Heart right ventricle (tissue), 16 donors: ENCODE results near the gene BLMH. TPM values are rescaled to one million over a fixed set of nuclear protein-coding genes. Genes with fewer than 3 reads are reported as not detected.

ENCODE experiments used
- ATAC-seq, 8 donors: fragments of 200-7000 bp; cut with Tn5 transposase; one replicate each; pipeline ENCODE4 v1.9.1; 2020; ENCODE audit warnings: mild to moderate bottlenecking in 8 of 8, moderate library complexity in 8 of 8, moderate number of reproducible peaks in 1 of 8
- DNase-seq, 2 donors: peaks; one replicate each; pipeline ENCODE4 v3.0.0-alpha.2; 2020
- H3K27ac ChIP-seq, 10 donors: fragments of 200-600 bp; sonication (generic) in 2 of 10; one replicate each; pipeline versions ENCODE4 v1.5.0 to v1.8.0; 2020 to 2022; ENCODE audit warnings: mild to moderate bottlenecking in 3 of 10
- H3K27me3 ChIP-seq, 7 donors: fragments of 200-600 bp; one replicate each; pipeline ENCODE4 v1.8.0; 2021 to 2022; ENCODE audit warnings: mild to moderate bottlenecking in 2 of 7
- H3K36me3 ChIP-seq, 9 donors: fragments of 200-600 bp; sonication (generic) in 1 of 9; one replicate each; pipeline versions ENCODE4 v1.5.0 to v1.8.0; 2020 to 2022; ENCODE audit warnings: mild to moderate bottlenecking in 2 of 9
- H3K4me1 ChIP-seq, 9 donors: fragments of 200-600 bp; sonication (generic) in 1 of 9; one replicate each; pipeline versions ENCODE4 v1.5.0 to v1.8.0; 2020 to 2022; ENCODE audit warnings: mild to moderate bottlenecking in 4 of 9
- H3K4me3 ChIP-seq, 10 donors: fragments of 200-600 bp; sonication (generic) in 2 of 10; one replicate each; pipeline versions ENCODE4 v1.5.0 to v1.8.0; 2020 to 2022; ENCODE audit warnings: mild to moderate bottlenecking in 7 of 10, moderate library complexity in 2 of 10
- H3K9me3 ChIP-seq, 11 donors: fragments of 200-600 bp in 10 of 11; sonication (generic) in 2 of 11; one replicate each; pipeline versions ENCODE4 v1.5.0 to v1.8.0; 2013 to 2022; ENCODE audit warnings: mild to moderate bottlenecking in 2 of 11, control low read depth in 1 of 11, moderate library complexity in 1 of 11
- CTCF ChIP-seq, 9 donors: fragments of 200-600 bp; sonication (generic) in 2 of 9; IDR thresholded peaks; one replicate each; pipeline versions ENCODE4 v1.5.0 to v1.8.0; 2021 to 2022; ENCODE audit warnings: antibody characterized with exemption in 9 of 9, mild to moderate bottlenecking in 5 of 9, moderate library complexity in 1 of 9
- WGBS, 2 donors: extraction: QIAGEN DNeasy Blood & Tissue Kit; methylation state at CpG; one replicate each; pipeline ENCODE4 v1.1.7; 2013; ENCODE audit warnings: inconsistent platforms in 1 of 2; 5-methylcytosine and 5-hydroxymethylcytosine counted together
- intact Hi-C, 10 donors: fragments of 100-400 bp; cut with DNase I; formaldehyde crosslinking; loops; one replicate each; pipeline versions ENCODE4 v1.11.1 to v1.14.2; 2022
- polyA plus RNA-seq, 2 donors: library from polyadenylated mRNA; stranded (reverse); fragments of 200-250 nt; gene quantifications; one replicate each; pipeline ENCODE4 v1.2.3, GENCODE V29; 2013
- total RNA-seq, 10 donors: library from RNA; stranded (reverse); fragmentation: NEBNext Ultra II Directional in 3 of 10; extraction: Animal tissue kit (Norgen Biotek cat#: 25700) in 3 of 10; gene quantifications; one replicate each; pipeline versions ENCODE4 v1.2.1 to v1.2.4, GENCODE V29; 2021 to 2023
- donor health status: Arrhythmogenic right ventricular cardiomyopathy.
- donor health status: ischemic (EF 13 %, LVEDD 7.1; RV severe dilation, severe dysfunction).
- donor health status: healthy with polysubstance abuse.
- donor health status: DM: no; HTN: yes; CAD: no.
- donor health status: DM: no; HTN: no; CAD: no.
- donor health status: ischemic (EF 25% LVEDD 6.9; RV normal size, moderate dysfunction).
- donor health status: ischemic (EF 25% LVEDD 5.7; RV mildly dilated, moderate dysfunction).
- donor health status: healthy.
- donor health status: DM: yes; HTN: yes; CAD: no.
- donor health status: Ischemic cardiomyopathy.
- donor health status: ischemic (EF 35%, LVEDD 5.7; RV mildly dilated, moderate dysfunction).
- donor health status: nonischemic (EF 11% LVEDD 7.7; RV severe dilation, severe dysfunction).
- donor health status: DM: yes; HTN: yes; CAD: no.
- donor health status: PGD.
- donor health status: ischemic (EF 29% LVEDD 5.4; RV normal size, mild dysfunction).
- donor health status: nonischemic (EF 23%, LVEDD 6.1; RV moderate dilation, normal function).

BLMH gene
- total and polyA plus RNA-seq, 12 donors, result 9.6 to 22.2 (median 15.7) TPM

- no peak for ATAC-seq
- peaks cover 0 to 25% (median 6%) of the 10 kb centered on the region in 9 donors for H3K36me3 ChIP-seq
- 95% methylated on average over 8 of the region's 8 CpGs for WGBS, 2 donors
These were observed 48.2 kb downstream of the BLMH start for GRCh38 chr17:30243568-30243967.

GRCh38 chr17:30243002-30243401 is 48.7 kb downstream of the BLMH start:
- Histone ChIP-seq H3K9me3 (no peaks in the 10 kb centered on the region), H3K27me3 (peaks cover under 1 to 21% (median 17%) of the 10 kb centered on the region in 7 donors), H3K27ac (no peak overlapping the region), H3K4me3 (no peak overlapping the region), H3K4me1 (peaks cover 0 to under 1% (median 0%) of the 10 kb centered on the region in 9 donors), H3K36me3 (peaks cover 0 to 19% (median 6%) of the 10 kb centered on the region in 9 donors)
- DNase-seq (no peak), ATAC-seq (no peak)
- 94 to 98% methylated on average over 4 of the region's 4 CpGs for WGBS, 2 donors
- intact Hi-C loops, result no loop called here
- TF ChIP-seq CTCF (IDR thresholded peaks at IDR 0.05), result no peak

More at GRCh38 chr17:30243568-30243967, 48.2 kb downstream of the BLMH start:
- Histone ChIP-seq H3K4me1 (peaks cover 0 to 2% (median 0%) of the 10 kb centered on the region in 9 donors), H3K9me3 (no peaks in the 10 kb centered on the region), H3K4me3 (no peak overlapping the region), H3K27me3 (peaks cover 0 to 16% (median 11%) of the 10 kb centered on the region in 7 donors), H3K27ac (no peak overlapping the region)
- TF ChIP-seq CTCF (IDR thresholded peaks at IDR 0.05), result no peak
- no peak for DNase-seq
- intact Hi-C loops, result no loop called here

- H3K36me3 ChIP-seq, result no peaks in the 10 kb centered on the region
- no peak overlapping the region for H3K4me3 ChIP-seq
- ATAC-seq, result no peak
- no peak overlapping the region for H3K27ac ChIP-seq
- peaks cover 4 to 16% (median 12%) of the 10 kb centered on the region in 9 donors for H3K4me1 ChIP-seq
- intact Hi-C loops, result no loop called here
- no peak for TF ChIP-seq CTCF (IDR thresholded peaks at IDR 0.05)
- WGBS, 2 donors, result 67 to 76% methylated on average over 6 of the region's 6 CpGs
- H3K9me3 ChIP-seq, result no peaks in the 10 kb centered on the region
- peaks cover 8 to 38% (median 33%) of the 10 kb centered on the region in 7 donors for H3K27me3 ChIP-seq
- DNase-seq, result no peak
These were observed 50.7 kb downstream of the BLMH start for GRCh38 chr17:30241051-30241450.

- 89 to 92% methylated on average over 8 of the region's 8 CpGs for WGBS, 2 donors
- ATAC-seq (no peak), DNase-seq (no peak)
- TF ChIP-seq CTCF (IDR thresholded peaks at IDR 0.05), result no peak
- H3K9me3 ChIP-seq, result no peaks in the 10 kb centered on the region
- intact Hi-C loops, result no loop called here
- peaks cover 8 to 46% (median 41%) of the 10 kb centered on the region in 7 donors for H3K27me3 ChIP-seq
- H3K4me1 ChIP-seq, result peaks cover 9 to 25% (median 21%) of the 10 kb centered on the region in 9 donors
- H3K27ac ChIP-seq, result no peak overlapping the region
- no peak overlapping the region for H3K4me3 ChIP-seq
- H3K36me3 ChIP-seq, result no peaks in the 10 kb centered on the region
These were observed 51.6 kb downstream of the BLMH start for GRCh38 chr17:30240177-30240576.
